ENCODE data around the gene NSUN5.
"Not testable (repeated sequence)": the region's sequence is repeated elsewhere in the genome, so short reads cannot be mapped to it uniquely, and the experiment has no call there.

The NSUN5 gene
- total RNA-seq = 5.5 to 18.9 (median 13.0) reads per million in 18 experiments

GRCh38 chr7:73308665-73309214, at the start of gene NSUN5:
Gene NSUN5, minus strand, starts transcription at chr7:73308826. Its CDS starts 36 bp downstream, at chr7:73308790.
- DNase-seq = peak; percentile 84 to 93

- DNase-seq = no peak
These were observed 47.5 kb upstream of the NSUN5 start for GRCh38 chr7:73356159-73356558.

- no peak for DNase-seq
These were observed 46.2 kb upstream of the NSUN5 start for GRCh38 chr7:73354821-73355220.

GRCh38 chr7:73354196-73354595, 45.6 kb upstream of the NSUN5 start:
- no peak for DNase-seq

GRCh38 chr7:73353243-73353642, 44.6 kb upstream of the NSUN5 start:
- DNase-seq = no peak

GRCh38 chr7:73352784-73353183, 44.2 kb upstream of the NSUN5 start:
- no peak for DNase-seq

DNA sequence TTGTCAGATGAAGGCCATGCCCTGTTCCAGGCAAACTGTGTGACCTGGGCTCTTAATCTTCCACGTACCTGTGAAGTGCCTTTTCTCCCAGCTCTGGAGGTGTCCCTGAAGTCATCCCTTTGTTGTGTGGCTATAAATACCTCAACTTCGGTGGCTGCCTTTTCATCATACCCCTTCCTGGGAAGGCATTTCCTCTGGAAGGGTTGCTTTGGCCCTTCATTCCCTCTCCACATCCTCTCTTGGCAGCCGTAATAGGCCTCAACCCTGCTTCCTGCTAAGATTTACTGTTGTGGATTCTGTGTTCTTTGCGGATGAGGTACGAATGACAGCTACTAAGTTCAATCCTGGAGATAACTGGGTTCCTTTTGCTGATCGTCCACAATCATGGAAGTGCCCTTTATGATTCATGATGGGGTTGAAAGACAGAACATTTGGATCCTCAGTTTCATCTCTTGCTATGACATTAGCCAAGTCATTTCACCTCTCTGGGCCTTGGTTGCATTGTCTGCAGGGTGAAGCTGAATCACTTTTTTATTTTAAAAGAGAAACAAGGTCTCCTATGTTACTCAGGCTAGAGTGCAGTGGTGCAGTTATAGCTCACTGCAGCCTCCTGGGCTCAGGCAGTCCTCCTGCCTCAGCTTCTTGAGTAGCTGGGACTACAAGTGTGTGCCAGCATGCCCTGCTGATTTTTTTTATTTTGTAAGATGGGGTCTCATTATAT, 43.0 kb upstream of the NSUN5 start:
- no peak for DNase-seq

DNA sequence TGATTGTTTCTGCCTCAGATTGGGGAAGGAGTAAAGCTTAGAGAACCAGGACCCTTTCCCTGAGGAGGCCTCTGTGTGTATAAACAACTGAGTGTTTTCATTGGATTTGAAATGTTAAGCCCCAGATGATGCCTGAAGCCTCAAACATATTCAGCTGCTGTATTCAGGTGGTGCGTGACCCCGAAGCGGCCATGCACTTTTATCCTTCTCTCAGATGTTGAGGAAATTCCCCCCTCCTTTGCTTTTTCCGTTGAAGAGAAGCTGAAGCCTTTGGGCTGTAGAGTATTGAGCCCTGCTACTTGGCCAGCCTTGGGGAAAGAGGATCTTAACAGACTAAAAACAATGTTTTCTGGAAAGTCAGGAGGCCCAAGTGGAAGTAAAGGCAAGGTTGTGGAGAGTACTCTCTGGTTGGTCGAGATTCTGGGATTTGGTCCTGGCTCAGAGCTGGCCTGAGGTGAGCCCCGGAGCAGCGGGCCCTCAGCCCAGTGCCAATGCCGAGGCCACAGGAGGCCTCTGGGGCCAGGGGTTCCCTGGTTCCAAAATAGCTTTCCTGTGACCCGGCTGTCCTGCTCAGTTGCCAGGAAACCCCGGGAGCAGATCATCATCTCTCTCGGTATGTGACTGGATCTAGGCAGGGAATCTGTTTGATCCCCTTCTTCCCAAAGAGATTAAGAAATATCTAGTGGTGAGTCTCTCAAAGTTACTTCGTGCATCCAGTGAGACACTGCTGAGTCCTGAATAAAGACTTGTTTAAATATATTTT, 41.9 kb upstream of the NSUN5 start:
- DNase-seq = no peak

GRCh38 chr7:73349763-73350162, 41.1 kb upstream of the NSUN5 start:
- DNase-seq = no peak

GRCh38 chr7:73345951-73346350, 37.3 kb upstream of the NSUN5 start:
- DNase-seq = no peak

GRCh38 chr7:73345538-73345937, 36.9 kb upstream of the NSUN5 start:
- no peak for DNase-seq

DNA sequence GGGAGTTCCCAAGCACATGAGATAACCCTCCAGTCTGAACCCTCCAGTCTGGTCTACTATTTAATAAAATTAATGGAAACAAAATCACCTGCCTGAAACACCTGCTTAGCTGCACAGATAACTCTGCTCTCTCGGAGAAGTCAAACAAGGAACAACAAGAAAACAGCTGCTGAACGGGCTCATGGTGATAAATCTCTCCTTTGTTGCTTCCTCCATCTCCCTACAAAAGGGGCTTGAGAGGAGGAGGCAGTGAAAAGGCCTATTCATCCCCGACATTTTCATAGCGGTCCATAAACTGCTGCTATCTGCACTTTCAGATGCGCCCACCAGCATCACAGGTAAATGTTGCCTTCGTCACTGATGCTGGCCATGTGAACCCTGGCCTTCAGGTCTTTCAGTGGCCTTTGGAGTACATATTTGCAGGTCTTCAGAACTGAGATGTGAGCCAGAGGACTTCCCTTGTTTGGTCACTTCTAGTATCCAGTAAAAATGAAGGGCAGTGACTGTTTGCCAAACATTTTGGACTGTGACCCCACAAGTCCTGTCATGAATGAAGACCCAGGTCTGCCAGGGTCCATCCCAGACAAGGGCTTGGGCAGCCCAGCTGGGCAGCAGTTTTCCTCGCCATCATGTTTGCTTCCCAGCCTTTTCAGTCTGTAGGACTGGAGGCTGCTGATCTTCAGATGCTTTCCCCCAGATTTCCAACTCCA, 35.2 kb upstream of the NSUN5 start:
- DNase-seq = no peak

- no peak for DNase-seq
These were observed 34.0 kb upstream of the NSUN5 start for GRCh38 chr7:73342645-73343044.

DNA sequence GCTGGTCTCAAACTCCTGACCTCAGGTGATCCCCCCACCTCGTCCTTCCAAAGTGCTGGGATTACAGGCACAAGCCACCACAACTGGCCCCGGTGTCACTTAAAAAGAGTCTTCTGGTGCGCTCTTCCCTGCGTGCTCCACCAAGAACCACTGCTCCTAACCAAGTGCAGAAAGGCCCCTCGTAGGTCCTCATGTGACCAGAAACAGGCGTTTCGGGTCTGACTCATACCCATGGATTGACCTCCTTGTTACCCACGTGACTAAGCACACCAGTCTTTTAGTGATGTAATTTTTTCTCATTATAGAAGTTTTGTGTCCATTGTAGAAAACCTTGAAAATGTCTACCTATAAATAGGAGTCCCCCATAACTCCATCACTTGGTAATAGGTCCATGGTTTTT, 33.3 kb upstream of the NSUN5 start:
- peak; percentile 57 to 72 for DNase-seq

DNA sequence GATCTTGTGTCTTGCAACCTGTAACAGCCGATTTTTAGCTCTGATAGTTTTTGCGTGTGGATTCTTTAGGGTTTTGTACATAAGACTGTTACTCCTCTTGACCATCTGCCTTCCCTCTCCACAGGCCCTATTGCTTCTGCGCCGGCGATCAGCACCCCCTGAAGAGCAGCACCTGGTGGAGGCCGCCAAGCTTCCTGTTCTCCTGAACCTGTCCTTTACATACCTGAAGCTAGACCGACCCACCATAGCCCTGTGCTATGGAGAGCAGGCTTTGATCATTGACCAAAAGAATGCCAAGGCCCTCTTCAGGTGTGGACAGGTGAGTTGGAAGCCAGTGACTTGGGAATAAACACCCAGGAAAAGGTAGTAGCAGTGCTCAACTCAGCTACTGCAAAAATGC, 31.9 kb upstream of the NSUN5 start:
- no peak for DNase-seq

- DNase-seq = no peak
These were observed 29.7 kb upstream of the NSUN5 start for GRCh38 chr7:73338321-73338720.

- no peak for DNase-seq
These were observed 23.8 kb upstream of the NSUN5 start for GRCh38 chr7:73332447-73332846.

- no peak for DNase-seq
These were observed 22.1 kb upstream of the NSUN5 start for GRCh38 chr7:73330772-73331171.

GRCh38 chr7:73329861-73330581, 21.4 kb upstream of the NSUN5 start:
- DNase-seq = no peak

DNA sequence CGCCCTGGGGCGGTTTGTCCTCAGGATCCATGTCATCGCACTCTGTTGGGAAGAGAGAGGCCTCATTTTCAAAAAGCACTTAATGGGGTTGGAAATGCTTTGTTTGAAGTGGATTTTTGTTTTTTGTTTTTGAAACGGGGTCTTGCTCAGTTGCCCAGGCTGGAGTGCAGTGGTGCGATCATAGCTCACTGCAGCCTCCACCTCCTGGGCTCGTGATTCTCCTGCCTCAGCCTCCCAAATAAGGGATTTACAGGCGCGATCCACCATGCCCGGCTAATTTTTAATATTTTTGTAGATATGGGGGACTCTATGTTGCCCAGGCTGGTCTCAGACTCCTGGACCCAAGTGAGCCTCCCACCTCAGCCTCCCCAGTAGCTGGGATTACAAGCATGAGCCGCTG, 20.1 kb upstream of the NSUN5 start:
- DNase-seq = no peak

DNA sequence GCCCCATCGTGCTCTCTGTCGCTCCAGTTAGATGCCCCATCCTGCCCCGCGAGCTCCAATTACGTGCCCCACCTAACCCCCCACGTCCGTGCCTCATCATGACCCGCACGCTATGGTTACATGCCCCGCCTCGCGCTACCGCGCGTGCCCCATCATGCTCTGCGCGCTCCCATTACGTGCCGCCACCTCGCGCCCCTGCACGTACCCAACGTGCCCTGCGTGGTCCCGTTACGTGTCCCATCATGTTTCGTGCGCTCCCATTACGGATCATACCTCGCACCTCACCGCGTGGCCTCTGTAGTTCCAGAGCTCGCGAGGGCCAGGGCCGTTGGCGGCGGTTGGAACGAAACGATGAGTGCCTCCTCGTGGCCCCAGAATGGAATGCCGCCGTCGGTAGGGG, 19.3 kb upstream of the NSUN5 start, which contains the start of the genes FKBP6 and TRIM50:
FKBP6 (plus strand) TSS at position 240 of the 400 bp plus-strand sequence. CDS start 268 bp downstream, outside the sequence.
TRIM50 (minus strand) TSS at position 161 of the 400 bp plus-strand sequence. CDS start 3,295 bp downstream, outside the sequence.
- DNase-seq = not testable (repeated sequence)

DNA sequence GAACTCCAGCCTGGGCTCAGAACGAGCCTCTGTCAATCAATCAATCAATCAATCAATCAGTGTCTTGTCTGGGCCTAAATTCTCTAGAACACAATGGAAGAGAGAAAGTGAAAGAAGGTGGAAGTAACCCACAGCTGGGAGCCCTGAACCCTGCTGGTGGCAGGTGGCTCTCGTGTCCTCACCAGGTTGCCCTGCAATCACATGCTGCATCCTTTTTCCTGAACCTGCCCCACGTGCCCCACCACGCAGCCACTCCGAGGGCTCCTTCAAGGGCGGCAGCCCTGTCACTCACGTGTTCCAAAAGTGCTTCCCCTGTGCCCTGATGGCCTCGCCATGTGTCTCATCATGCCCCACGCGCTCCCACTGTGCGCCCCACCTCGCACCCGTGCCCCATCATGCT, 18.8 kb upstream of the NSUN5 start:
- DNase-seq = not testable (repeated sequence)

Measured in inflammatory macrophage (primary cell).